ENCODE measurements around the gene TSGA10IP. TPM values are rescaled to one million over a fixed set of nuclear protein-coding genes. Genes with fewer than 3 reads are reported as not detected.

The TSGA10IP gene
- total and polyA plus RNA-seq, 2 experiments from 2014 or later: 1.6 to 2.0 TPM

- TF ChIP-seq ZNF462 (CRISPR knock-in tag; IDR thresholded peaks at IDR 0.05) (no peak), POLR2AphosphoS5 (IDR thresholded peaks at IDR 0.05; ENCODE audit: low read depth) (no peak), NANOG (IDR thresholded peaks at IDR 0.05; ENCODE audit: borderline replicate concordance) (no peak), CREB1 (CRISPR knock-in tag; IDR thresholded peaks at IDR 0.05; ENCODE audit: low read depth) (no peak), ETS1 (IDR thresholded peaks at IDR 0.05) (no peak)
Observed at GRCh38 chr11:65979261-65979759, 34.0 kb downstream of the TSGA10IP start (continued).

GRCh38 chr11:65981101-65981740 lies 35.9 kb downstream of the TSGA10IP start:
- TF ChIP-seq JUNB (IDR thresholded peaks at IDR 0.05; ENCODE audit: unreplicated experiment): no peak
- no peak for TF ChIP-seq EZH2phosphoT487 (IDR thresholded peaks at IDR 0.05; ENCODE audit: unreplicated experiment)
- DNase-seq (ENCODE audit: low spot score) (no peak), ATAC-seq (no peak)
- Mint-ChIP-seq H3K27ac (no peak overlapping the region), H3K4me3 (no peak overlapping the region), H3K36me3 (ENCODE audit: low read depth) (peaks cover 23% of the 10 kb centered on the region), H3K4me1 (no peaks in the 10 kb centered on the region), H3K27me3 (ENCODE audit: insufficient read depth, low read depth, poor library complexity) (peaks cover 23% of the 10 kb centered on the region), H3K9me3 (no peaks in the 10 kb centered on the region; the same call in 2 of the 3 replicates)
- H3K79me2 ChIP-seq (replicated peaks; ENCODE audit: insufficient read depth): no peaks in the 10 kb centered on the region
- no peaks in the 10 kb centered on the region for H4K20me1 ChIP-seq (replicated peaks; ENCODE audit: insufficient read depth)
- H3K36me3 ChIP-seq (ENCODE audit: insufficient read depth): no peaks in the 10 kb centered on the region
- H3K4me3 ChIP-seq: no peak overlapping the region
- H3K4me2 ChIP-seq: no peak overlapping the region
- H3K4me1 ChIP-seq (ENCODE audit: insufficient read depth): no peaks in the 10 kb centered on the region
- no peak overlapping the region for H3K27ac ChIP-seq (ENCODE audit: low read depth)
- no peaks in the 10 kb centered on the region for H3F3A ChIP-seq (replicated peaks; ENCODE audit: low read depth)
- H2AFZ ChIP-seq: no peak overlapping the region
- no peaks in the 10 kb centered on the region for H3K9me2 ChIP-seq (ENCODE audit: insufficient read depth)
- no peaks in the 10 kb centered on the region for H3K27me3 ChIP-seq (ENCODE audit: insufficient read depth)
